HEK293 (cell line): Measurements from ENCODE around the gene STIM2.

ENCODE experiments used
- CTCF ChIA-PET: fragments of 350-600 bp; formaldehyde crosslinking; extraction: SDS; loops from one replicate; lab custom pipeline; 2021; ENCODE audit warnings: antibody characterized with exemption; lab: Yijun Ruan, JAX
- POLR2A ChIA-PET: fragments of 300-600 bp; formaldehyde crosslinking; extraction: SDS; loops from one replicate; lab custom pipeline; 2020; ENCODE audit warnings: antibody characterized with exemption, inconsistent platforms; lab: Yijun Ruan, JAX
- H3K27ac ChIP-seq: fragments of 200-500 bp; sonication (Bioruptor generic); 2 replicates; pipeline ENCODE4 v1.5.1; 2014; ENCODE audit warnings: low read depth, low read length, control low read depth, inconsistent platforms; ENCODE audit errors: extremely low read depth
- H3K36me3 ChIP-seq, 2 experiments: fragments of 200-500 bp in 1 of 2; sonication (Bioruptor generic) in 1 of 2; 1 replicate in 1 of 2; 2 replicates in 1 of 2; pipeline ENCODE4 v1.5.1; 2014 to 2017; ENCODE audit warnings: inconsistent platforms in 2 of 2, low read length in 2 of 2; ENCODE audit not compliant: control insufficient read depth in 2 of 2, insufficient read depth in 1 of 2
- H3K4me1 ChIP-seq: fragments of 200-500 bp; sonication (Bioruptor generic); 2 replicates; pipeline ENCODE4 v1.5.1; 2014; ENCODE audit warnings: mild to moderate bottlenecking, low read length, inconsistent platforms; ENCODE audit not compliant: control insufficient read depth, insufficient read depth
- H3K4me3 ChIP-seq: 2 replicates; pipeline ENCODE4 v1.5.1; 2011; ENCODE audit warnings: low read depth, mild to moderate bottlenecking, control low read depth, low read length, moderate library complexity
- H3K9me3 ChIP-seq: fragments of 200-500 bp; sonication (Bioruptor generic); 2 replicates; pipeline ENCODE4 v1.5.1; 2014; ENCODE audit warnings: low read depth, low read length, inconsistent platforms; ENCODE audit not compliant: control insufficient read depth, insufficient read depth
- HOXC10 ChIP-seq: sonication (generic); formaldehyde crosslinking; IDR thresholded peaks from 2 replicates; pipeline ENCODE4 v1.8.1; 2023; ENCODE audit warnings: mild to moderate bottlenecking, missing genetic modification reagents
- HOXD13 ChIP-seq: sonication (generic); formaldehyde crosslinking; IDR thresholded peaks from 2 replicates; pipeline ENCODE4 v1.8.0; 2022; ENCODE audit warnings: missing genetic modification reagents, borderline replicate concordance
- SCRT1 ChIP-seq: fragments of 450-650 bp; formaldehyde crosslinking; IDR thresholded peaks from 2 replicates; pipeline ENCODE4 v1.5.1; 2016; ENCODE audit warnings: missing biosample characterization, missing genetic modification characterization, borderline replicate concordance
- ZFP37 ChIP-seq: fragments of 450-650 bp; formaldehyde crosslinking; IDR thresholded peaks from 2 replicates; pipeline ENCODE4 v1.5.1; 2016; ENCODE audit warnings: missing biosample characterization, missing genetic modification characterization
- ZFP41 ChIP-seq: fragments of 450-650 bp; formaldehyde crosslinking; IDR thresholded peaks from 2 replicates; pipeline ENCODE4 v1.5.1; 2016; ENCODE audit warnings: missing biosample characterization, missing genetic modification characterization, borderline replicate concordance
- ZFP69B ChIP-seq: fragments of 450-650 bp; formaldehyde crosslinking; IDR thresholded peaks from 2 replicates; pipeline ENCODE4 v1.5.1; 2016; ENCODE audit warnings: missing biosample characterization, missing genetic modification characterization
- ZIC2 ChIP-seq: fragments of 450-650 bp; formaldehyde crosslinking; IDR thresholded peaks from 2 replicates; pipeline ENCODE4 v1.5.1; 2016; ENCODE audit warnings: missing biosample characterization, missing genetic modification characterization
- ZNF121 ChIP-seq: fragments of 450-650 bp; formaldehyde crosslinking; IDR thresholded peaks from 2 replicates; pipeline ENCODE4 v1.5.1; 2016; ENCODE audit warnings: missing biosample characterization, missing genetic modification characterization
- ZNF133 ChIP-seq: fragments of 450-650 bp; formaldehyde crosslinking; IDR thresholded peaks from 2 replicates; pipeline ENCODE4 v1.5.1; 2016; ENCODE audit warnings: missing biosample characterization, missing genetic modification characterization
- ZNF184 ChIP-seq: fragments of 450-650 bp; IDR thresholded peaks from 2 replicates; pipeline ENCODE4 v1.5.1; 2018; ENCODE audit warnings: missing biosample characterization, mild to moderate bottlenecking, missing genetic modification characterization
- ZNF23 ChIP-seq: fragments of 450-650 bp; formaldehyde crosslinking; IDR thresholded peaks from 2 replicates; pipeline ENCODE4 v1.5.1; 2016; ENCODE audit warnings: missing biosample characterization, missing genetic modification characterization, borderline replicate concordance
- ZNF239 ChIP-seq: fragments of 450-650 bp; formaldehyde crosslinking; IDR thresholded peaks from 2 replicates; pipeline ENCODE4 v1.5.1; 2016; ENCODE audit warnings: missing biosample characterization, missing genetic modification characterization
- ZNF366 ChIP-seq: fragments of 450-650 bp; formaldehyde crosslinking; conservative IDR thresholded peaks from 2 replicates; pipeline ENCODE4 v1.5.1; 2016; ENCODE audit warnings: missing biosample characterization, missing genetic modification characterization
- ZNF501 ChIP-seq: fragments of 450-650 bp; formaldehyde crosslinking; IDR thresholded peaks from 2 replicates; pipeline ENCODE4 v1.5.1; 2016; ENCODE audit warnings: missing biosample characterization, missing genetic modification characterization
- ZNF514 ChIP-seq: fragments of 450-650 bp; formaldehyde crosslinking; IDR thresholded peaks from 2 replicates; pipeline ENCODE4 v1.5.1; 2016; ENCODE audit warnings: missing biosample characterization, missing genetic modification characterization
- ZNF660 ChIP-seq: fragments of 450-650 bp; IDR thresholded peaks from 2 replicates; pipeline ENCODE4 v1.5.1; 2018; ENCODE audit warnings: missing biosample characterization, mild to moderate bottlenecking, missing genetic modification characterization
- ZNF670 ChIP-seq: fragments of 450-650 bp; formaldehyde crosslinking; IDR thresholded peaks from 2 replicates; pipeline ENCODE4 v1.5.1; 2016; ENCODE audit warnings: missing biosample characterization, missing genetic modification characterization, low read depth
- ZNF777 ChIP-seq: fragments of 450-650 bp; formaldehyde crosslinking; IDR thresholded peaks from 2 replicates; pipeline ENCODE4 v1.5.1; 2017; ENCODE audit warnings: missing biosample characterization, missing genetic modification characterization, borderline replicate concordance
- ZSCAN23 ChIP-seq: fragments of 450-650 bp; formaldehyde crosslinking; IDR thresholded peaks from 2 replicates; pipeline ENCODE4 v1.5.1; 2016; ENCODE audit warnings: missing biosample characterization, missing genetic modification characterization
- TF ChIP-seq, protein P1 (sequence below): fragments of 450-650 bp; formaldehyde crosslinking; IDR thresholded peaks from 2 replicates; pipeline ENCODE4 v1.5.1; 2017; ENCODE audit warnings: missing biosample characterization, missing genetic modification characterization

STIM2 gene

GRCh38 chr4:27001398-27002164, 140.9 kb downstream of the STIM2 start (continued):
- TF ChIP-seq ZNF23 (tag by site-specific recombination) (no peak), ZFP41 (tag by site-specific recombination) (no peak), ZNF670 (tag by site-specific recombination) (no peak), ZNF514 (no peak), ZNF239 (tag by site-specific recombination) (no peak), ZFP37 (no peak), ZIC2 (tag by site-specific recombination) (no peak), ZNF184 (tag by site-specific recombination) (no peak), ZNF366 (tag by site-specific recombination) (no peak), ZSCAN23 (tag by site-specific recombination) (no peak), ZNF777 (tag by site-specific recombination) (no peak)

GRCh38 chr4:27003642-27004113, 143.0 kb downstream of the STIM2 start:
- POLR2A ChIA-PET, result no interaction called here
- H3K4me3 ChIP-seq, result no peak overlapping the region

DNA sequence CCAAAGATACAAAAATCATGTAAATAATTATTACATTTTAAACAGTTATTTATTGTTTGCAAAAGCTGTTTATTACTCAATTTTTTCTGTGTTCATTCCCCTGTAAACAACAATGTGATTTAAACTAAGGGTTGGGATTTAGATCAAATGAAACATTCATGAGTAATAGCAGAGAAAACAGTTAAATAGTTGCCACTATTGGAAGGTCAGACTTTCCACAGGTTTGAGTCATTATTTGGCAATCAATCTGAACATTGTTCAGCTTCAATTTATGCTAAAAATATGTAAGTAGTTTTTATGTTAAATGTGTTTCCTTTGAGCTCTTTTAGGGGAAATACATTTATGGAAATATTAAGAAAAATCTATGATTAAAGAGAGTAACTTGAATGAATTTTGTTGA, 144.9 kb downstream of the STIM2 start:
- CTCF ChIA-PET, result no interaction called here
- TF ChIP-seq ZNF121 (no peak), ZNF660 (tag by site-specific recombination) (peak; percentile 86)
- no peaks in the 10 kb centered on the region for H3K9me3 ChIP-seq
- no peak overlapping the region for H3K27ac ChIP-seq
- H3K4me1 ChIP-seq, result peaks cover 12% of the 10 kb centered on the region; the same call in 1 of the 2 replicates
- H3K4me3 ChIP-seq, result no peak overlapping the region
- no peaks in the 10 kb centered on the region for H3K36me3 ChIP-seq
- POLR2A ChIA-PET, result no interaction called here

More at GRCh38 chr4:27003642-27004113, 143.0 kb downstream of the STIM2 start:
- CTCF ChIA-PET, result interaction anchor here (1.0 kb wide), 1 partner anchor 45 kb away, joined by 3 read pairs; no protein-coding TSS in a partner anchor
- H3K27ac ChIP-seq, result no peak overlapping the region
- peaks cover 12% of the 10 kb centered on the region; the same call in 1 of the 2 replicates for H3K4me1 ChIP-seq
- no peaks in the 10 kb centered on the region for H3K36me3 ChIP-seq
- no peaks in the 10 kb centered on the region for H3K9me3 ChIP-seq
- TF ChIP-seq, protein P1, sequence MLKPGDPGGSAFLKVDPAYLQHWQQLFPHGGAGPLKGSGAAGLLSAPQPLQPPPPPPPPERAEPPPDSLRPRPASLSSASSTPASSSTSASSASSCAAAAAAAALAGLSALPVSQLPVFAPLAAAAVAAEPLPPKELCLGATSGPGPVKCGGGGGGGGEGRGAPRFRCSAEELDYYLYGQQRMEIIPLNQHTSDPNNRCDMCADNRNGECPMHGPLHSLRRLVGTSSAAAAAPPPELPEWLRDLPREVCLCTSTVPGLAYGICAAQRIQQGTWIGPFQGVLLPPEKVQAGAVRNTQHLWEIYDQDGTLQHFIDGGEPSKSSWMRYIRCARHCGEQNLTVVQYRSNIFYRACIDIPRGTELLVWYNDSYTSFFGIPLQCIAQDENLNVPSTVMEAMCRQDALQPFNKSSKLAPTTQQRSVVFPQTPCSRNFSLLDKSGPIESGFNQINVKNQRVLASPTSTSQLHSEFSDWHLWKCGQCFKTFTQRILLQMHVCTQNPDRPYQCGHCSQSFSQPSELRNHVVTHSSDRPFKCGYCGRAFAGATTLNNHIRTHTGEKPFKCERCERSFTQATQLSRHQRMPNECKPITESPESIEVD (tag by site-specific recombination), result peak; percentile 51
- TF ChIP-seq ZNF501, result no peak
- TF ChIP-seq, all 188 proteins: peak for 1

DNA sequence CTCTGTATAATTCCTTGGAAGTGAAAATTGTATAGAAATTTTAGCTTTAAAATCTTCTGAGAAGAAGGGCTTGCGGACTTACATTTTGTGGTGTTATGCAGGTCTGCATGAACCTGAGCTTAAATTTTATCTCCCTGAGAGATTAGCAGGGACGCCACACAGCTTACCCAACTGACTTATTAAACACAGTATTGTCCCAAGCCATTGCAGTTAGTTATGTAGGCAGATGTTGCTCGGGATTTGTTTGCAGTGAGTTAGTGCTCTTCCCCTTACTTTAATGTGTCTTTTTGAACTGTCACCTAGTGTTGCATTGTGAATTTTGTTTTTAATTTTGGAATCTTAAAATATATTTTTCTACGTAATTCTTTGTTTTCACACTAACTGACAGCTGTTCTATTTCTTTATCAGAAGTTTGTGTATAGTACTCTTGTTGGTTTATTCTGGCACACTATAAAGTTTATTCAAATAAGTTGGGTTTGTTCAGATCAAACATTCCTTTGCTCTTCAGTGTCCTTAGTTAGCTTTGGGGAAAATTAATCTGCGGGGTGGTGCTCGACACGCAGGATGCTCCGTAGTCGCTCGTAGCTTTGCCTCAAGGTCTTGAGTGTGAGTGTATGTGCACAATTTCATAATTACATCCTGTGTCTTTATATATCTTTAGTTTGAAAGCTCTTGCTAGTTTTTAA, 145.4 kb downstream of the STIM2 start:
- H3K4me1 ChIP-seq, result peaks cover 12% of the 10 kb centered on the region; the same call in 1 of the 2 replicates
- ChIA-PET CTCF (no interaction called here), POLR2A (no interaction called here)
- H3K27ac ChIP-seq, result no peak overlapping the region
- no peaks in the 10 kb centered on the region for H3K36me3 ChIP-seq
- no peak for TF ChIP-seq ZFP69B (tag by site-specific recombination)
- TF ChIP-seq SCRT1 (tag by site-specific recombination), result no peak
- TF ChIP-seq ZNF133 (tag by site-specific recombination), result no peak
- TF ChIP-seq HOXD13 (CRISPR knock-in tag), result no peak
- no peak for TF ChIP-seq HOXC10 (CRISPR knock-in tag)
- H3K4me3 ChIP-seq, result no peak overlapping the region
- H3K9me3 ChIP-seq, result no peaks in the 10 kb centered on the region
